HUES48 (cell line): ENCODE results near the gene HOXD12.

Source experiments
- H3K27ac ChIP-seq: one replicate; pipeline ENCODE4 v1.7.0; 2013; ENCODE audit warnings: low read depth, low read length, inconsistent platforms
- H3K27me3 ChIP-seq: 2 replicates; pipeline ENCODE4 v1.6.1; 2013; ENCODE audit warnings: mild to moderate bottlenecking, low read length; ENCODE audit not compliant: control insufficient read depth, insufficient read depth
- H3K36me3 ChIP-seq: 2 replicates; pipeline ENCODE4 v1.6.1; 2013; ENCODE audit warnings: low read length; ENCODE audit not compliant: control insufficient read depth, insufficient read depth
- H3K4me1 ChIP-seq: 2 replicates; pipeline ENCODE4 v1.6.1; 2013; ENCODE audit warnings: mild to moderate bottlenecking, low read length; ENCODE audit not compliant: control insufficient read depth, insufficient read depth
- H3K4me3 ChIP-seq: 2 replicates; pipeline ENCODE4 v1.5.1; 2013; ENCODE audit warnings: mild to moderate bottlenecking, low read depth, low read length
- H3K9ac ChIP-seq: 2 replicates; pipeline ENCODE4 v1.6.1; 2013; ENCODE audit warnings: mild to moderate bottlenecking, low read depth, low read length, moderate library complexity
- H3K9me3 ChIP-seq: 2 replicates; pipeline ENCODE4 v1.6.1; 2013; ENCODE audit warnings: low read length; ENCODE audit not compliant: control insufficient read depth, insufficient read depth

The HOXD12 gene

DNA sequence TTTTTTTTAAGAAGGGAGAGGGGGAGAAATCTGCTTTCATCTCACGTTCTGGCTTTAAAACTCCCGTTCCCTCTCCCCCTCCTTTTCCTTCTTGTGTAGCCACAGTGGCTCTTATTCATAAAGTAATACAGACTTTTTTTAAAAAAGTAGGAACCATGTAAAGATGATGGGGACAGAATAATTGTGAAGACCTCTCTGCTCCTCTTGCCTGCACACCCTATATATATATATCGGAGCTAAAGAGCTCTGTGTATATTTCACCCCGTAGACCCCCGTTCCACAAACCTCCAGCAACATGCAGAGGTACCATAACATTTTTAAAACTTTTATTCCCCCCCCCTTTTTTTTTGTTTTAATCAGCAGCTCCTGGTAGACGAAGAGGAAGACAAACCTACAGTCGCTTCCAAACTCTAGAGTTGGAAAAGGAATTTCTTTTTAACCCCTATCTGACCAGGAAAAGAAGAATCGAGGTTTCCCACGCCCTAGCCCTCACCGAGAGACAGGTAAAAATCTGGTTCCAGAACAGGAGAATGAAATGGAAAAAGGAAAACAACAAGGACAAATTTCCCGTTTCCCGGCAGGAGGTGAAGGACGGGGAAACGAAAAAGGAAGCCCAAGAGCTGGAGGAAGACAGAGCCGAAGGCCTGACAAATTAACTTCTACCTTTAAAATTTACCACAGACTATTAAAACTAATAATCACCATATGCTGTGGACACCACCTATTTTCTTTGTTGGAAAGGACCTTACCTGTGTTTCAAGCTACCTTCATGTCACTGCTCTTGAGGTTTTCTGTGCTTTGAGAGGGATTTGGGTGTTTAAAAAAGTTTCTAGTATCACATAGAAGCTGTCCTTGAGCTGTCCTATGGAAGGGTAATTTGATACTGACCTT is 31.6 kb downstream of the HOXD12 start:
- H3K27me3 ChIP-seq: peaks cover 100% of the 10 kb centered on the region
- peaks cover 10% of the 10 kb centered on the region for H3K4me1 ChIP-seq
- H3K36me3 ChIP-seq: no peaks in the 10 kb centered on the region
- no peaks in the 10 kb centered on the region for H3K9me3 ChIP-seq
- H3K4me3 ChIP-seq: no peak overlapping the region
- H3K9ac ChIP-seq: no peak overlapping the region
- H3K27ac ChIP-seq: no peak overlapping the region

DNA sequence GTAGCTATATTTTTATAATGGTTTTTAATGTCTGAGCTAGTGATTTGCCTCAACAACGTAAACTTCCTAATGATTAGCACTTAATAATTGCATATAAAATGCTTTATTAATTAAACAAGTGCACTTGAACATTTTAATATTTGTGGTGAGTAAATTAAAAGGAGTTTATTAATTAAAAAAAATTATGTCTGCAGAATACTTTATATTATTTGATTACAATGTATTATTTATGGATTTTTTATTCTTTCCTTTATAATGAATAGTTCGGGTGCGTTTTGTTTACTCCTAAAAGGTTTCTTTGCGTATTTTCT is 32.2 kb downstream of the HOXD12 start:
- H3K9me3 ChIP-seq: no peaks in the 10 kb centered on the region
- H3K4me1 ChIP-seq: peaks cover 10% of the 10 kb centered on the region
- H3K27me3 ChIP-seq: peaks cover 100% of the 10 kb centered on the region
- H3K36me3 ChIP-seq: no peaks in the 10 kb centered on the region
- H3K9ac ChIP-seq: no peak overlapping the region
- no peak overlapping the region for H3K27ac ChIP-seq
- H3K4me3 ChIP-seq: no peak overlapping the region

DNA sequence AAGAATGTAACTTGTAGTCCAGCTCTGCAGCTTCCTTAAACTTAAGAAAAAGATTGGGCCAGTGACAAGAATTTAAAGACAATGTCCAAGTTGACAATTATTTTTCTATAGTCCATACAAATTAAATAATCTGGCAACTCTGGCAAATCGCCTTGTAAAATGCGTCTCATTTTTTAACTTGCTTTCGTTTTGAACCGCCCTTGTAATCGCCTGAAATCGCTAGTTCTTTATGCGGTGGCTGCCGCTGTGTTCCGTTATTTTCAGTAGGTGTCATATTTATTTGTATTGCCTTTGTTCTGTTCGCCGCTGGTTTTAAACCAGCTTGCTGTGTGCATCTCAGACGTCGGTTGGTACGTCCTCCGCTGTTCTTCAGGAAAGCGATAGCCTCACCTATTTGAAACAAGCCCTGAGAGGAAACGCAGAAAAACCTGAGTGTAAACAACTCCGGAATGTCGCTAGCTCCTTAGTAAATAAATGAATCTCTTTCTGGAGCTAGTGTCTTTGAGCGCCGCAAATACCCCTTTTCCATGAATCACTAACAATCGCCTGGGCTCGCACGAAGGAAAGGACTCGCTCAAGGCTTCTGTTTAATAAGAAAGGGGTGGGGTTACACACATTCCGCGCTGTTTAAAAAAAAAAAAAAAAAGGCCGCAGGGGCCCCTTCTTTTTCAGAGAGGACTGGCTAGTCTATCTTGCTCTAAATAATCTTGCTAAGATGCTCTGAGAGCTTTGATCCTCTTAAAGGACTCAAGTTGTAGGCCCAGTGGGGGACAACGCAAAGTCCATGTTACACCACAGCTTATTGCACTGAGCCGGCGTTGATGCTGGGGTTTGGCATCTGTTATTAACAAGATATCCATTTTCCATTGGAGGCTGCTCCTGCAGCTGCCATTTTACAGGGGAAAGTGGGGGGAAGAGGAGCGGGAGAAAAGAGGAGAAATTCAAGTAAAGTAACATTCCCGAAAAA is 32.9 kb downstream of the HOXD12 start:
- no peak overlapping the region for H3K9ac ChIP-seq
- H3K4me3 ChIP-seq: no peak overlapping the region
- no peaks in the 10 kb centered on the region for H3K36me3 ChIP-seq
- H3K27me3 ChIP-seq: peaks cover 100% of the 10 kb centered on the region
- H3K4me1 ChIP-seq: peaks cover 10% of the 10 kb centered on the region
- no peak overlapping the region for H3K27ac ChIP-seq
- H3K9me3 ChIP-seq: no peaks in the 10 kb centered on the region

DNA sequence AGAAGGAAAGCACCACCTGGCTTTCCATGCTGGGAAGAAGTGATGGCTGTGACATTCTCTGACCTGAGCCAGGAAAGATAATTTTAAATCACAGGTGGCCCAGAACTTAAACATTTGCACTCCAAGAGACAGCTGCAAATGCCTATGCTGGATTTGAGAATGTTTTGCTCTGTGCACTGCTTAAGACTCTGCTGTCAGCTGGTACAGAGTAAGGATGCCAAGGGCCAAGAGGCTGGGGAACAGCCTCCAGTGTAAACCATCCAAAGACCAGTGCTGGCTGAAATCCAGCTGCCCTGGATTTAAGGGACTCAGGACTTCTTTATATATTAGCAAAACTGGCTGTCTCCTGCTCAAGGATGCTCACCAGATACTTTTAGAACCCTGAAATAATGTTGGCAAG is 33.8 kb downstream of the HOXD12 start:
- H3K27me3 ChIP-seq: peaks cover 100% of the 10 kb centered on the region
- H3K4me3 ChIP-seq: no peak overlapping the region
- H3K9me3 ChIP-seq: no peaks in the 10 kb centered on the region
- H3K4me1 ChIP-seq: peaks cover 7% of the 10 kb centered on the region
- H3K9ac ChIP-seq: no peak overlapping the region
- no peak overlapping the region for H3K27ac ChIP-seq
- H3K36me3 ChIP-seq: no peaks in the 10 kb centered on the region

DNA sequence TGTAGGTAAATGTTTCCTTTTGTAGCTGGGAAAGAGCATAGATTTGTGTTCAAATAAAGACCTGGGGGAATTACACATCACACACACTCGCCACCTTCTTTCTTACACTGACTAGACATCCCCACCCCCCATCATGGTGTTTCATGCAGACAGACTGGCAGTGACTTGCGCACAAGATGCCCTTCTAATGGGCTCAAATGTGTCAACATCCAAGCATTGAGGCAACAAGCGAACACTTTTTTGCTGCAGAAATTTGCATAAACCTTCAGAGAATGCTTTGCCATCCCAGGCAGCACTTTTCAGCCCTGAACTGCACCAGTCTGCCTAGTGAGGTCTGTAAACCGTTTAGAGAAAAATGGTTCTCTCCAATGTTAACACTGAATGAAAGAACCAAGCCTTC is 34.4 kb downstream of the HOXD12 start:
- Histone ChIP-seq H3K27ac (no peak overlapping the region), H3K27me3 (peaks cover 100% of the 10 kb centered on the region)

DNA sequence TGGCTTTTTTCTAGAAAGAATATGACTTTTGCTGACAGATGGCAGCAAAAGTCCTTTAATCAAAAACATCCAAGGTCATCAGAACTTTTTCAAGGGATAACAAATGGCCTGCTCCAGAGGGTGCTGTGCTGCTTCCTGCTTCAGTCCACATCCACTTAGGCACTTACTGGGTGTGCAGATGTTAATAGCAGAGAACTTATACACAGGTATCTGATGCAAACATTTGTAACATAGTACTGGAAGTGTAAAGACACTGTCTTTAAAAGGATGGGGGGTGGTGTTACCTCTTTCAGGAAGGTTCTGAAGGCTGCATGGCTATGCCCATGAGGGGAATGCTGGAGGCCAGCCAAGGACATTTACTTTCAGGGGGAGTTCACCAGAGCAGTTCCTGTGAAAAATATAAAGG is 35.4 kb downstream of the HOXD12 start:
- peaks cover 5% of the 10 kb centered on the region; the same call in 1 of the 2 replicates for H3K4me1 ChIP-seq
- H3K4me3 ChIP-seq: no peak overlapping the region
- H3K9me3 ChIP-seq: no peaks in the 10 kb centered on the region
- no peaks in the 10 kb centered on the region for H3K36me3 ChIP-seq
- no peak overlapping the region for H3K9ac ChIP-seq
- peaks cover 100% of the 10 kb centered on the region for H3K27me3 ChIP-seq
- H3K27ac ChIP-seq: no peak overlapping the region

More for the DNA sequence above, 34.4 kb downstream of the HOXD12 start:
- Histone ChIP-seq H3K9ac (no peak overlapping the region), H3K4me1 (peaks cover 5% of the 10 kb centered on the region), H3K36me3 (no peaks in the 10 kb centered on the region), H3K9me3 (no peaks in the 10 kb centered on the region), H3K4me3 (no peak overlapping the region)

DNA sequence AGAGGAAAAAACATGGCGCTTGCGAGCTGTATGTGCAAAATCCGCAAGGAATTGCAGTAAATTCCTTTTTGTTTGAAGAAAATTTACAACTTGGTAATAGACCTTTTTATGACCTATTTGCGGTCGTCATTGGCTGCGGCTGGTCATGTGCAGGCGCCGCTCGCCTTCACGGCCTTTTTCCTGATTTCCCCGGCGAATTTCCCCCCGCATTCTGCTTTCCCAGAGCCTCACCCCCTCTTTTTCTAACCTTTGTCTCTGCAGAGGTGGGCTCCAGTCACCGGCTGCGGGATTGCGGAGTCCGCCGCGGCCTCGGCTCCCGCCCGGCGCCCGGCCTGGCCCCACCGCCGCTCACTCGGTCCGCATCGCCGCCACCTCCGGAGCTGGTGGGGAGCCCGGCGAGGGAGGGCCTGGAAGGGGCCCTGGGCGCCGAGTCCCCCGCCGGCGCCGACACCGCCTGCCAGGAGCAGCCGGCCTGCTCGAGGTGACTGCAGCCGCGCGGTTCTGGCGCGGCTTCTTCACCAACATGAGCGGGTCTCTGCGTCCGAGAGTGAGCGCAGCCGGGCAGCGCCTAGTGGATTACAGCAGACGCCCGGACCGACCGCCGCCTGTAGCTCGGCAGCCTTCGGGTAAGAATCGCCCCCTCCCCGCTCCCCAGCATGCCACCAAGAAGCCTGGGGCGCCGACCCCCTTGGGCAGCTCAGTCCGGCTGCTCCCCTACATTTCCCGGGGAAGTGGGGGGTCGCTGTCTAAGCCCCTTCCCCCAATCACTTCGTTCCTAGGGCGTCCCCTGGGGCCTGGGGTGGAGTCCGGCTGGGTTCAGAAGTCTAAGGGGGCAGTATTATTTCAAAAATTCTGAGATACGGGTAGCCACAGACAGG is 37.0 kb downstream of the HOXD12 start:
- peaks cover 100% of the 10 kb centered on the region for H3K27me3 ChIP-seq
- H3K4me3 ChIP-seq: peak overlapping the region; percentile 49
- H3K4me1 ChIP-seq: peaks cover 5% of the 10 kb centered on the region; the same call in 1 of the 2 replicates
- no peaks in the 10 kb centered on the region for H3K36me3 ChIP-seq
- no peak overlapping the region for H3K9ac ChIP-seq
- H3K9me3 ChIP-seq: no peaks in the 10 kb centered on the region
- no peak overlapping the region for H3K27ac ChIP-seq

DNA sequence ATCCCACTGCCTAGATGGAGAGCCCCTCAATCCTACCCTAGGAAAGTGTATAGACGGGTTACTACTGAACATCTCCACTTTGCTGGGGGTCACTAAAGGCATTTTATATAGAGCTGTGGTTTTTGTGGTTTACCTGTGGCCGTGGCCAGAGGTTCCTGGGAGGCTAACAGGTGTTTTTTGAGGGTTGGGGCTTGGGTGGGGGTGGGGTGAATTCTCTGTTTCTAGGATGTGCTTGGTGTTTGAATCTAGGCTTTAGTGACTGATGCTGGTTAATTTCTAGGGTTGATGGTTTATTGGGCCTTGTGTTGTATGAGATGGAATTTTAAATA is 37.6 kb downstream of the HOXD12 start:
- Histone ChIP-seq H3K36me3 (no peaks in the 10 kb centered on the region), H3K27ac (no peak overlapping the region), H3K9me3 (no peaks in the 10 kb centered on the region), H3K27me3 (peaks cover 100% of the 10 kb centered on the region), H3K9ac (no peak overlapping the region), H3K4me3 (no peak overlapping the region), H3K4me1 (peaks cover 4% of the 10 kb centered on the region; the same call in 1 of the 2 replicates)

DNA sequence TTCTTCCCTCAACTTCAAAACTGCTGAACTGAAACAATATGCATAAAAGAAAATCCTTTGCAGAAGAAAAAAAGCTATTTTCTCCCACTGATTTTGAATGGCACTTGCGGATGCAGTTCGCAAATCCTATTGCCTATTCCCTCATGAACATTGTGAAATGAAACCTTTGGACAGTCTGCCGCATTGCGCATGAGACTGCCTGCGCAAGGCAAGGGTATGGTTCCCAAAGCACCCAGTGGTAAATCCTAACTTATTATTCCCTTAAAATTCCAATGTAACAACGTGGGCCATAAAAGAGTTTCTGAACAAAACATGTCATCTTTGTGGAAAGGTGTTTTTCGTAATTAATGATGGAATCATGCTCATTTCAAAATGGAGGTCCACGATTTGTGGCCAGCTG is 38.3 kb downstream of the HOXD12 start:
- no peak overlapping the region for H3K9ac ChIP-seq
- no peaks in the 10 kb centered on the region for H3K4me1 ChIP-seq

DNA sequence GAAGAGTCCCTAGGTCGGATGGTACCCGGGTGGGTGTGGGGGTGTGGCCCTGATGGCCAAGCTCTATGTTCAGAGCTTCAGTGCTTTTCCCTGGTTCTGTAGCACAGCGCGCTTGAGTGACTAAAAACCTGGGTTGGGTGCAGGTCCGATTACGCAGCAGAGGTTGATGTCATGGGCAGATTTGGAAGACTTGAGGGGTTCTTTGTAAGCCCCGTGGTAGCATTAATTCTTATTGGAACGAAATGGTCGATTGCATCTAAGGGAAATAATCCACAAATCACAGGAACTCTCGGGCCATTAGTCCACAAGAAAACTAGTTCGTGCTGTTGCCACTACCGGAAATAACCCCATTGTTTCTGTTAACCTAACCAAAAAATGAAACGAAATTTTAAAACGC is 38.9 kb downstream of the HOXD12 start:
- Histone ChIP-seq H3K27ac (no peak overlapping the region), H3K27me3 (peaks cover 100% of the 10 kb centered on the region), H3K4me3 (no peak overlapping the region), H3K9ac (no peak overlapping the region), H3K9me3 (no peaks in the 10 kb centered on the region), H3K4me1 (no peaks in the 10 kb centered on the region), H3K36me3 (no peaks in the 10 kb centered on the region)

More for the DNA sequence above, 38.3 kb downstream of the HOXD12 start:
- Histone ChIP-seq H3K36me3 (no peaks in the 10 kb centered on the region), H3K27ac (no peak overlapping the region), H3K27me3 (peaks cover 100% of the 10 kb centered on the region), H3K4me3 (no peak overlapping the region), H3K9me3 (no peaks in the 10 kb centered on the region)
